HG03521 (cell line): Measurements from ENCODE around the gene UGT1A4.

Experiments used
- ATAC-seq: cut with Tn5 transposase; IDR thresholded peaks from one replicate; pipeline ENCODE4 v1.9.1; 2021; ENCODE audit warnings: mild to moderate bottlenecking, moderate library complexity; ENCODE audit not compliant: unreplicated experiment

Gene UGT1A4

DNA sequence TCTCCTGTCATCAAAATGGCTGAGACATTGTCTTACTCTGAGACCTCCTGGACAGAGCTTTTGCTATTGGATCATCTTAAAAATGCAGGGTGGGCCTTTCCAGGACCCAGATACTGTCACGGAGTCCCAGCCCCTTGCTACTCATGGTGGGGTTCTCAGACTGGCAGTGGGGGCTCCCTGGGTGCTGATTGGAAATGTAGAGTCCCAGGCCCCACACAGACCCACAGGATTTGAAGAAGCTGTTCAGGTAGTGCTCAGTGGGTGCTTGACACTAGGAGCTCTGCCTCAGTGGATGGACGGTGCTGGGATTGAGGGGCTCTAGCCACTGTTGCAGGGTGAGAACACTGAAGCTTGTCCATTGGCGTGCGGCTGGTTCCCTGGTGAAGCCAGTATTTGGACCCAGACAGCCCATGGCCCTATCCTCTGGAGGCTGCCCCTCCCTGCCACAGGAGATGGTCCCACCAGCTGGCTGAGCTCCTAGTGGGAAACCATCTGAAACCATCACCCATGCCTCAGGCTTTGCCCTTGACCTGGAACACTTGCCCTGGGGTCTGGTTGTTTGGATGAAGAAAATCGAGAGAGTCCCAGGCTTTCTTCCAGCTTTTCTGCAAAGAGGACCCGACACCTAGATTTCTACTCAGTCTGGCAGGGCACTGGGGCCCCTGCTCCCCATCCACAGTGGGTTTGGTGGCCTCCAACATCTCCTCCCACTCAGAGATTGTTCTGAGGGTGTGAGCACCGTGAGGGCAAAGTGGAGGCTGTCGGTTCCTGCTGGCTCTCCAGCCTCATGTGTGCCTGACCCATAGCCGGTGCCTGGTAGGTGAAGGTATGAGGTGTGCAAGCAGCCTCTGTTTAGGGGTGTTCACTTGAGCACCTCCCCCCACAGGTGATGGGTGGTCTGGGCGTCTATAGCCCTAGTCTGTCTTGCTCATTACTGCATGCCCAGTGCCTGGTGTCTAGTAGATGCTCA lies 89.7 kb downstream of the UGT1A4 start:
- ATAC-seq, result no peak

DNA sequence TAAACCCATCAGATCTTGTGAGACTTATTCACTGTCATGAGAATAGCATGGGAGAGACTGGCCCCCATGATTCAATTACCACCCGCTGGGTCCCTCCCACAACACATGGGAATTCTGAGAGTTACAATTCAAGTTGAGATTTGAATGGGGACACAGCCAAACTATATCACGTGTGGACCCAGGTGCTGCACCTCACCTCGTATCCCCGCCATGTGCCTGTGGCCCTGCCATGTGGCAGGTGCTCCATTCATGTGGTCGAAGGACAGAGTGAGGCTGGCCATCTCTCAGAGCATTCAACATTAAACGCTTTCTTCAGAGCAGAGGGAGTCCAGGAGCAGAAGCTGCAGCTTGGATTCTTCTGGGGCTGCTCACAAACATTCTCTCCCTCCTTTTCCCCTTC lies 91.8 kb downstream of the UGT1A4 start:
- no peak for ATAC-seq

DNA sequence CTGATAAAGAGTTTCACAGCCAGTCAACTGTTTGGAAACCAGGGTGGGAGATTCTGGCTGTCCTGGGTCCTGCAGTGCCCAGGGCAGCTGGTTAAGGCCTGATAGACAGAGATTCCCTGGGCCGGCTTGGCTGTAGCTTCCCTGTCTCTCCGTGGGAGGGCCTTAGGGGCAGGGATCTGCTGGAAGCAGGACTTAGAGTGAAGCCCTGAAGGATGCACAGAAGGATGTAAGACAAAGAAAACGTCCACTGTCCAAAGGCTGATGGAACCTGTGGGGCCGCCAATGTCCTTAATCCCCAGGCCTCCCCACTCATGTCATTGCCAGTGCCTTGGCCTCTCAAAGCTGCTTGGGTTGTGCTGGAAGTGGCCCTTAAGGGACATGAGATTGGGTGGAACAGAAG lies 92.6 kb downstream of the UGT1A4 start:
- ATAC-seq, result no peak

DNA sequence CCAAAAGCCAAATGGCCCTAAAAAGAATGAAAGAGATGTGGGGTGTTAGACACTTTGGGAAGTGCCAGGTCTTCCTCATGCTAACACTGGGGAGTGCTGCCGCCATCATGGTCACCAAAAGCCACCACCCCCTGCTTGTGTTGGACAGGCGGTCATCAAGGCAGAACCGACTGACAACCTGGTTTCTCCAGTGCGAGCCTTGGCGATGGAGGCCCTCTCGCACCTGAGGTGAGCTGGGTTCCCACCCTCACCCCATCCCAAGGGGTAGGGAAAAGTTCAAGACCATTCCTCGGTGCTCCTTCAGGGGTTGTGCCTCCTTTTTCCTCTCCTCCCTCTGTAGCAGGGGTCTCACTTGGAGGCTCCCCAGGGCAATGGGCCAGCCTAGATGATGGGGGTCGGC lies 93.2 kb downstream of the UGT1A4 start:
- ATAC-seq, result no peak

DNA sequence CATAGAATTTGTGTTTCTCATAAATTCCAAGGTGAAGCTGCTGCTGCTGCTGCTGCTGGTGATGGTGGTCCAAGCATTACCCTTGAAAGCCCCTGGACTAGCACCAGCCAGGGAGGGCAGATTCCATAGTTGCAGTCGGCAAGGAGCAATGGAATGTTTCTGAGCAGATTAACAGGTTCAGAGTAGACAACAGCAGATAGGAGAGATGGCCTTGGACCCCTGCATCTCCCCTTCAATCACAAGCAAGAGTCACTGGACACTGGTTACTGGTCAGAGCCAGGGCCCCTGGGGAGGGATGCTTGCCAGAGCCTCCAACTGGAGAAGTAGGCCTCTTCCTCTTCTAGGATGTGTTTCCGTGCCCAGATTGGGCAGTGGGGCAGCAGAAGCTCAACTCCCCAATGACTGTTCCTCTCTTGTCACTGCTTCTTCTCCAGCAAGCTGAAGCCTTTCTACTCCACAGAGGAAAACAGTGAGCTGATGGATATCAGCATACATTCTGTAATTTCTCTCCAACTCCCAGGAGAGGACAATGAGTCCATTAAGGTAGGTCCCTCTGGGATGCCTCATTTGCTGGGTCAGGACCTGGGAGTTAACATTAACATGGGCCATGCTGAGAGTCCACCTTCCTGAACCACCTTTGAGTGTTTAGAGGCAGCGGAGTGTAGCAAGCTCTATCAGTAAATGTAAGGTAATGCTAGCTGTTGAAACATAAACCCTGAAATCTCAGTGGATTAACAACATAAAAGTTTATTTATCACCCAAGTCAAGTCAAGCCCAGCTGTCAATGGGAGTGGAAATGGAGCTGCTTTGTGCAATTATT lies 94.9 kb downstream of the UGT1A4 start:
- ATAC-seq, result no peak

DNA sequence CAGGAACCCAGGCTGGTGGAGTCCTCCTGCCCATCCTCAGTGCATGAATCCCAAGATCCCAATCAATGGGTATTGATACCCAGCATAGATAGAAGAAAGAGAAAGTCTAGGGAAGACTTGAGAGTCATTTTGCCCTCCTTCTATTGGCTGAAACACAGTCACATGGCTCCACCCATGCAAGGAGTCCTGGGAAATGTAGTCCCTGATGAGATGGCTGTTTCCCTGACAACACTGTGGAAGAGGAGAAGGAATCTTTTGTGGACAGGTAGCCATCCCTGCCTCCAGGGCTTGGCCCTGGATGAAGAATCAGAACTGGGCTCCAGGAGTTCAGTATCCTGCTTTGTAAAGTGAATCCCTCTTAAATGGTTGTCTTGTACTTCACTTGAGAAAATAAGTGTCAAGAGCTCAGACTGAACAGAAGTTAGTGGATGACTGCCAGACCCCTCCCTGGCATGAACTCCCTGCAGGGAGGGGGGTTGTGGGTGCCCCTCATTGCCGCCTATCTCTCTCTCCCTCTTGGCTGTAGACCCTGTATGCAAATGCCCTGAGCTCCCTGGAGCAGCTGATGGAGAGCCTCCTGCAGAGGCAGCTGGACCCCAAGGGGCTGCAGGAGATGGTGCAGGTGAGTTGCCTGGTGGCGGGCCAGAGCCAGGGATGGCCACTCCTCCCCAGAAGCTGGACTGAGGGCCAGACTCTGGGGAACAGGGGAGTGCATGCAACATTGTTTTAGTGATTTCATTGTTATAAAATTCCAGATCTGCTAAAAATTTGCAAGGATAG lies 95.7 kb downstream of the UGT1A4 start:
- ATAC-seq, result no peak

DNA sequence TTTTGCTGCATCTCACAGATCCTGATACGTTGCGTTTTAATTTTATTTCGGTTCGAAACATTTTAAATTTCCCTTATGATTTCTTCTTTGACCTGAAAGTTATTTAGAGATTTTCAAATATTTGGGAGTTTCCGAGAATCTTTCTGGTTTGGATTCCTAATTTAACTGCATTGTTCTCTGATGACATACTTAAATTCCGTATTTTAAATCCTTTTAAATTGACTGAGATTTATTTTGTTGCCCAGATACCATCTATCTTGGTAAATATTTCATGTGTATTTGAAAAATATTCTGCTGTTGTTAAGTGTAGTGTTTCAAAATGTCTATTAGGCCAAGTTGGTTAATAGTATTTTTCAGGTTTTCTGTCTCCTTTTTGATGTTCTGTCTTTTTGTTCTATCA lies 97.3 kb downstream of the UGT1A4 start:
- no peak for ATAC-seq

DNA sequence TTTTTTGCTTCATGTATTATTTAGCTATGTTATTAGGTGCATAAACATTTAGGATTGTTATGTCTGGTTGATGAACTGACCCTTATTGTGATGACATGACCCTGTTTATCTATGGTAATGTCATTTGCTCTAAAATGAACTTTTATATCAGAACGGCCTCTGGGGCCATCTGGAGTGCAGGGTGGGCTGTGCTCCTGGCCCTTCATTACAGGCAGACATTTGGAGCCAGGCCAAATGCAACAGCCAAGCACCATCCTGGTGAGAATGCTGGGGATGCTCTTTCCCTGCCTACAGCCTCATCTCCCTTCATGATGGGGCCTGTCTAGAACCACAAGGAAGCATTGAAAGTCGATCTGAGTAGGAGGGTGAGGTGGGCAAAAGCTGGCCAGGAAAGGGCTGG lies 97.8 kb downstream of the UGT1A4 start:
- ATAC-seq, result no peak

DNA sequence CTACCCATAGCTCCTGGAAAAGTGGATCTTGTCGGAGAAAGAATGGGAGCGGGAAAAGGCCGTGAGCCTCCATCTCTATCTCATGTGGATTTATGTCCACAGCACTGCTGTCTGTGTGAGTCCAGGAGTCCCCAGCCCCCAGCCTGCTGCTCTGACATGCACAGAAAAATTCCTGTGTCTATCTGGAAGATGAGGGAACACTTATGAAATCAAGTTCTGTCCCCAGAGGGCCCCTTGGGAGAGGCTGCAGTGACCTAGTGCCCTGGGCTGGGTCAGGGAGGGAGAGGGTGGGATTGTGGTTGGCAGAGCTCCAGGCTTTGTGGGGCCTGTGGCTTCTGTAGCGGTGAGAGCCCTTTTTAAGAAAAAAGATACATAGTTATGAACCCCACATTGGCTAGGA lies 98.2 kb downstream of the UGT1A4 start:
- ATAC-seq, result no peak

DNA sequence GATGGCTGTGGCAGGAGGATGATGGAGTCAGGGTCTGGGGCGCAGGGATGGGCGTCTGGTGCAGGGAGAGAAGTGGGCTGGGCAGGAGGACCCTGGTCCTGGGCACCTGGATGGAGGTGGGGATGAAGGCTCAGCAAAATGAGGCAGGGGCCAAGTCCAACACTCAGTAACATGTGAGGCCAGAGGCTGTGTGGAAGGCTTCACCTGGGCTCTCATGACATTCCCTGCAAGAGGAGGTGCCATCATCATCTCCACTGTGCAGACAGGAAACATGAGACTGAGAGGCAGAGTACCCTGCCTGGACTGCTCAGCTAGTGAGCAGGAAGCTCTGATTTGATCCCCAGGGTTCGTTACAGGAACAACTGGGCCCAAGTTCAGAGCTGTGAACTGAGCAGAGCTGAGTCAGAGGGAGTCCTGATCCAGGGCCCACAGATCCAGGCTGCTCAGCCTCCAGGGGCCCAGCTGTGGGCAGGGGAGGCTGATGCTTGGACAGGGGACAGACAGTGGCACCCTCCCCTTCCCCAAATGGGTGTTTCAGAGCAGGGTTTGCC lies 98.9 kb downstream of the UGT1A4 start:
- ATAC-seq, result no peak

DNA sequence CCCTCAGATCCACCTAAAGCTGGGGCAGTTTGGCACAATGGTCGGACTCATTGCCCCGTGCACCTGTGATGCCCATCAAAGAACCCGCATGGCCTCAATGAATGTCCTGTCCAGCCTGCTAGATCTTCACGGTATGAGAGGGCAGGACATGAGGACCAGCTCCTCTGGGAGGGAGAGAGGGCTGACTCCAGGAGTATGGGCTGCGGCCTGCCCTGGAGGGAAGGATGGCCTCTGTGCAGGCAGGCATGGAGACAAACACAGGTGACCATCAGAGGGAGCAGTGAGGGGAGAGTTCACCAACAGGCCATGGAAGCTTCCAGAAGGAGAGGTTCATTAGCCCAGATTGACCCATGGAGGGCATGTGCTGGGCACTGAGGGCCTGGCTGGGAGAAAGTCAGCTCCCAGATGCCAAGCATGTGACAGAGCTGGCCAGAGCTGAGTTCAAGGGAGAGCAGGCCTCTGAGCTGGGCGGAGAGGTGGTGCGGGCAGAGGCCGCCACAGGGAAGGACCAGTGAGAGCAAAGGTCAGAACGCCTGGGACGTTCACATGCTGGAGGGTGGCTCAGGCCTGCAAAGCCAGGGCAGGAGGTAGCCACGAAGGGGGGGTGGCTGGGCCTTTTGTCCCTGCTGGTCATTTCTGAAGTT lies 99.6 kb downstream of the UGT1A4 start:
- no peak for ATAC-seq

DNA sequence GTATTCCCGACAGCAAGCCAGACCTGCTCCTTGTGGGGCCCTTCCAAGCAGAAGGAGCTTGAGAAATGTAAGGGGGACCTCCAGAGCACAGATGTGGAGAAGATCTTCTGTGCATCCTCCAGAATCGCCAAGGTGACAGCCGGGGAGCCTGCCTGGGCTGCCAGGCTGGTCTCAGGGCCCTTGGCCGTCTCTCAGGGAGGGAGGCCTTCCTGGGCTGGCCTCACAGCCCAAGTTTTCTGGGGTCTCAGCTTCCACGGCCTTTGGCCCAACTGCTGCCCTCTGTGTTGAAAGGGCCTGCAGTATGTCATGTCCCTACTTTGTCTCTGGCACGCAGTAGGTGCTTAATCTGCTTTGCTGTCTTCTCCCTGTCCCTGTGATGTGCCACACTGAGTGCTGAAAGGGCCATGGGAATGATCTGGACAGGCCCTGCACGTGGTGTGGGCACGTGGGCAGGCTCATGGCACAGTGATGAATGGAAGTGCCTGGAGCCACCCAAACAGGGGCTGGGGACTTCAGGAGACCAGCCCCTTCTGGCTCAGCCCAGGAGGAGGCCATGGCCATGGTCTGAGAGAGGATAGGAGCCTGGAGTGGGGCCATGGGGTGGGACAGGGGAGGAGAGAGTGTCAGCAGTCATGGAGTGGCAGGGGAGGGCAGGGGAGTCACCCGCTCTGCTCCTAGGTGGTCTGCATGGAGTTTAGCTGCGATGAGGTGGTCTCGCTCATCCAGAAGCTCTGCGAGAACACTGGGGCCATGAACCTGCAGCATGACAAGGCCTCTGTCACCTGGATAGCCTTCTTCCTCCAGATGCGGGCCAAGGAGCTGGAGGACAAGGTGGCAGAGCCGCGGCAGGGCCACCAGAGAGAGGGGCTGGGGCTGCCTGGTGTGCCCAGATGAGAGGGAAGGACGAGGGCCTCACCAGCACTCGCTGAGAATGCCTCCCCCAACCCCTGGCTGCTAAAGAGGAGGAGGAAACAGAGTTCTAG lies 100.4 kb downstream of the UGT1A4 start:
- ATAC-seq, result no peak

DNA sequence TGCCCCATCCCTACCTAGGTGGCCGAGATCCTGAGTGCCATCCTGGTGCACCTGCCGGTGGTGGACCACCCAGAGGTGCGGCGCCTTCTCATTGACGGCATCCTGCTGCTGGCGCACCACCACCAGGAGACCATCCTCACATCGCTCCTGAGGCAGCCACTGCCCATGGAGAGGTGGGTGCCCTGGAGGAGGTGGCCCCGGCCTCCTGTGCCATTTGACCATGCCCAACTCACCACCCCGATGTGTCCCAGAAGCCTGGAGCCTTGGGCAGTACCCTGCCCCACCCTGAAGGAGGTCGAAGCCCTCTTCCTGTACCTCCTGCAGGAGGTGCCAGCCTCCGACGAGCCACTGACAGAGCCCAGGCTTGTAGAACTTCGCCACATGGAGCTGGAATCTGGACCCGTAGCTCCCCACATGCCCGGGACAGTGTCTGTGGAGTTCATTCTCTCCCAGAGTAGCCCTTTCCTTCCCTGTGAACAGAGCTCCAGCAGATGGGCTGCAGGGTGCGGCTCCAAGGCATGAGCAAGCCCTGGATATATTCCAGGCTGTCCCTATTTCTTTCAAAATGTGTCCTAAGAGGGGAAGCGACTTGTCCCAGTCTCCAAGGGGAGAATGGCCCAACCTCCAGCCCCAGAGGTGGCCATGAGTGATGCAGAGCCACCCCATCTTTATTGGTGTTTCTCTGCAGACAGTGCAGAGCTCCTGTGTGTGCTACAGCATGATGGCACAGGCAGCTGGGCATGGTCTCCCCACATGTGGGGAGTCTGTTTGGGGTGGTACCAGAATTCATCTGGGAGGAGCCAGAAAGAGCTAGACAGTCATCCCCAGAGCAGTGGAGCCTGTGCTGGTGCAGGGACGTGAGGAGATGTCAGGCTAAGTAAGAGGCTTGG lies 101.6 kb downstream of the UGT1A4 start:
- no peak for ATAC-seq

DNA sequence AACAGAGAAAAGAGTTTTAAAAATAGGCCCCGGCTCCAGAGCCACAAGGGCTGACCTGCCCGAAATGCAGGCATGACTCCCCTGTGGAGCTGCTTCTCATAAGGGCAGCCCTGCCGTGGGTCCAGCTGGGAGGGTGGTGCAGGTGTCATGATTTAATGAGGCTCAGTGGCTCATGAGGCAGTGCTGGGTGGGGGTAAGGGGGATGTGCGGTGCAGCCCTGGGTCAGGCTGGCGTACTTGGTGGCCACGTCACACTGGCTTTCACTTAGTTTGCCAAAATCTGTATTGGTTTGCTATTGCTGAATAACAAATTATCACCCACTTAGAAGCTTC lies 102.2 kb downstream of the UGT1A4 start:
- ATAC-seq, result no peak

DNA sequence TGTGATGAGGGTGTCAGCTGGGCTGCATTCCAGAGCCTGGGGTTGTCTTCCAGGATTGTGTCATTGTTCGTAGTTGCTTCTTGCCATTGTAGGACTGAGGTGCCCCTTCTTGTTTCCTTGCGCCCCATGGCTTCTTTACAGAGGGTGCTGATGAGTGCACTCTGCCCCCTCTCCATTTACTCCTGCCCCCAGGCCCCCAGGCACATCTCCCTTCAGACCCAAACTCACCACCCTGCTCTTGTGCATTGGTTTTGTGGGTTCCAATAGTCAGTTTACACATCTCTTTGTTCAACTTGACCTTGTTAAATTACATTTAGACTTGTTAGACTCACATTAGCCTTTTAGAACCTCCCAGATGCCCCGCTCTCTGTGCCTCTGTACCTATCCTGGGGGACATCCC lies 102.7 kb downstream of the UGT1A4 start:
- no peak for ATAC-seq

DNA sequence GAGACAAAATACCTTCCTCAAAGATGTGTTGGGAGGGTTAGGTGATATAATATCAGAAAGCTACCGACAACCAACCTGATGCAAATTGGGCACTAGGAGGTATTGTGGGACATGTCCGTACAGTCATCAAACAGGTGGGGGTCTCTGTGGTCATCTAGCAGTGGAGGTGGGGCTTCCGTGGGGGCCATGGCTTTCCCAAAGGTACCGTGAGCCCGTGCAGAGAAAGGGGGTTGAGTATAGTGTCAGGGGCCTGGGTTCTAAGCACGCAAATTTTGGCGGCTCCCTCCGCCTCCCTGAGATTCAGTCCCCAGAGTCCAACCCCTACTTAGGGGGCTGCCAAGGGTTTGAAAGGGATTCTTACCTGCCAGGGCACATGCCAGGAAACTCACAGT lies 103.2 kb downstream of the UGT1A4 start:
- ATAC-seq, result no peak

DNA sequence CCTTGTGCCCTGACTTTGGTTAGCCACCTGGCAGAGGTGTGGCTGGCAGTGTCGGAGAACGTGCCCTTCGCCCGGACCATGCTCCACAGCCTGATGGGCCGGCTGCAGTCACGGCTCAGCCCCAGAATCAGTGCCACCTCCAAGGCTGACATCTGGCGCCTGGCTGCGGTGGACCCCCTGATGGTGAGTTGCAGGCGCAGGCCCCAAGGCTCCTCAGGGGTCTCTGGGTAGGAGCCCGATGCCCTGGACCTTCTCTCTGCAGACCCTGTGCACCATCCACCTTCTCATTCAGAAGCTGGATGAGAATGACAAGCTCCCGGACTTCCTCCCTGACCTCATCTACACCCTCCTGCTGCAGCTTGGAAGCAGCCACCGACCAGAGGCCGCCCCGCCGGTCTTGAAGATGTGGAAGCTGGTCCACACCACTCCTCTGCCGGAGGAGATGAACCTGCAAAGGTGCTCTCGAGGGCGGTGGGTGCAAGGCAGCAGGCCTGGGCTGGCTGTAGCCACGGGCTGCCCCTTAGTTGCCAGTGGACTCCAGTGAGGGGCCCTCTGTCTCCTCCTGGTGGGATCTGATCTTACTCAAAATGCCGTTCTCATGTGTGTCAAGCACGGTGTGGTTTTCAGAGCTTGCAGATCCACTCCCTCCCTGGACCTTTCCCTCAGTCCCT lies 103.7 kb downstream of the UGT1A4 start:
- ATAC-seq, result no peak
